Hepatocyte (in vitro differentiated cells): ENCODE data around the gene SRCIN1. TPM values are rescaled to one million over a fixed set of nuclear protein-coding genes. Genes with fewer than 3 reads are reported as not detected.

Source experiments
- DNase-seq: peaks from one replicate; pipeline ENCODE4 v3.0.0-alpha.2; 2016; ENCODE audit warnings: low spot score
- H2AFZ ChIP-seq: fragments of 200-600 bp; sonication (generic); 2 replicates; pipeline ENCODE4 v1.6.0; 2016; ENCODE audit warnings: antibody characterized with exemption, mild to moderate bottlenecking
- H3K27ac ChIP-seq: fragments of 200-600 bp; sonication (generic); 2 replicates; pipeline ENCODE4 v1.5.1; 2016; ENCODE audit warnings: mild to moderate bottlenecking
- H3K27me3 ChIP-seq: fragments of 200-600 bp; sonication (generic); 2 replicates; pipeline ENCODE4 v1.6.1; 2016
- H3K36me3 ChIP-seq: fragments of 200-600 bp; sonication (generic); replicated peaks from 2 replicates; pipeline ENCODE4 v1.5.1; 2016; ENCODE audit warnings: low read depth; ENCODE audit not compliant: insufficient read depth
- H3K4me1 ChIP-seq: fragments of 200-600 bp; sonication (generic); 2 replicates; pipeline ENCODE4 v1.5.1; 2016; ENCODE audit warnings: mild to moderate bottlenecking, moderate library complexity; ENCODE audit not compliant: insufficient read depth
- H3K4me2 ChIP-seq: fragments of 200-600 bp; sonication (generic); 2 replicates; pipeline ENCODE4 v1.6.0; 2016
- H3K4me3 ChIP-seq: fragments of 200-600 bp; sonication (generic); 2 replicates; pipeline ENCODE4 v1.5.1; 2016; ENCODE audit warnings: mild to moderate bottlenecking
- H3K79me2 ChIP-seq: fragments of 200-600 bp; sonication (generic); 2 replicates; pipeline ENCODE4 v1.6.0; 2017; ENCODE audit warnings: mild to moderate bottlenecking
- H3K9me2 ChIP-seq: fragments of 200-600 bp; sonication (generic); replicated peaks from 2 replicates; pipeline ENCODE4 v1.6.0; 2017; ENCODE audit warnings: mild to moderate bottlenecking; ENCODE audit not compliant: insufficient read depth
- H3K9me3 ChIP-seq: fragments of 200-600 bp; sonication (generic); 2 replicates; pipeline ENCODE4 v1.5.1; 2016; ENCODE audit warnings: low read depth, mild to moderate bottlenecking
- H4K20me1 ChIP-seq: fragments of 200-600 bp; sonication (generic); 2 replicates; pipeline ENCODE4 v1.6.0; 2016; ENCODE audit warnings: mild to moderate bottlenecking; ENCODE audit not compliant: insufficient read depth, poor library complexity, severe bottlenecking
- CTCF ChIP-seq: fragments of 200-600 bp; sonication (generic); IDR thresholded peaks from 2 replicates; pipeline ENCODE4 v1.5.1; 2016; ENCODE audit warnings: antibody characterized with exemption, mild to moderate bottlenecking; ENCODE audit not compliant: poor library complexity
- EZH2 ChIP-seq: fragments of 200-600 bp; sonication (generic); IDR thresholded peaks from 2 replicates; pipeline ENCODE4 v1.6.1; 2016; ENCODE audit warnings: antibody characterized with exemption, mild to moderate bottlenecking, borderline replicate concordance
- EZH2phosphoT487 ChIP-seq: fragments of 200-600 bp; sonication (generic); IDR thresholded peaks from one replicate; pipeline ENCODE4 v1.6.1; 2018; ENCODE audit warnings: antibody characterized with exemption, mild to moderate bottlenecking, low read depth, moderate library complexity; ENCODE audit not compliant: unreplicated experiment, severe bottlenecking
- WGBS: methylation state at CpG from one replicate; pipeline ENCODE4 v1.1.6; 2016; ENCODE audit warnings: low lambda C conversion rate; ENCODE audit errors: missing lambda C conversion rate; 5-methylcytosine and 5-hydroxymethylcytosine counted together
- polyA plus RNA-seq: library from polyadenylated mRNA; unstranded; fragments of >200 nt; fragmentation: Nextera tagmentation; extraction: Ambion mirVana; gene quantifications from 2 replicates; pipeline ENCODE4 v1.2.1, GENCODE V29; 2016
- total RNA-seq: library from RNA; depleted of rRNA; stranded (reverse); fragments of >200 nt; gene quantifications from 2 replicates; pipeline ENCODE4 v1.2.3, GENCODE V29; 2014

The SRCIN1 gene
- total and polyA plus RNA-seq, 2 experiments from 2014 or later: 0.82 to 0.90 TPM

- Histone ChIP-seq H3K9me2 (no peaks in the 10 kb centered on the region), H3K36me3 (no peaks in the 10 kb centered on the region), H3K79me2 (no peaks in the 10 kb centered on the region), H3K9me3 (no peaks in the 10 kb centered on the region), H3K27me3 (no peaks in the 10 kb centered on the region), H4K20me1 (no peaks in the 10 kb centered on the region), H3K4me1 (no peaks in the 10 kb centered on the region), H3K4me2 (no peak overlapping the region), H3K27ac (no peak overlapping the region), H2AFZ (no peak overlapping the region), H3K4me3 (no peak overlapping the region)
- DNase-seq: no peak
- WGBS: 82% methylated on average over 19 of the region's 20 CpGs
- TF ChIP-seq EZH2 (no peak), CTCF (no peak), EZH2phosphoT487 (no peak)
Measured at GRCh38 chr17:38543403-38544174, 62.2 kb downstream of the SRCIN1 start.

- H3K27me3 ChIP-seq: no peaks in the 10 kb centered on the region
- WGBS: 88% methylated on average over 8 of the region's 8 CpGs
Measured at GRCh38 chr17:38542286-38542685, 63.5 kb downstream of the SRCIN1 start.

GRCh38 chr17:38541281-38541680 is 64.5 kb downstream of the SRCIN1 start:
- Histone ChIP-seq H3K4me3 (no peak overlapping the region), H4K20me1 (no peaks in the 10 kb centered on the region), H3K27me3 (no peaks in the 10 kb centered on the region), H2AFZ (no peak overlapping the region), H3K27ac (no peak overlapping the region), H3K4me1 (no peaks in the 10 kb centered on the region), H3K9me3 (no peaks in the 10 kb centered on the region), H3K9me2 (no peaks in the 10 kb centered on the region), H3K79me2 (no peaks in the 10 kb centered on the region), H3K36me3 (no peaks in the 10 kb centered on the region), H3K4me2 (no peak overlapping the region)
- 83% methylated on average over 11 of the region's 11 CpGs for WGBS
- no peak for DNase-seq
- TF ChIP-seq EZH2phosphoT487 (no peak), CTCF (no peak), EZH2 (no peak)

More at GRCh38 chr17:38542286-38542685, 63.5 kb downstream of the SRCIN1 start:
- H3K9me2 ChIP-seq: no peaks in the 10 kb centered on the region
- H3K9me3 ChIP-seq: no peaks in the 10 kb centered on the region
- TF ChIP-seq CTCF (no peak), EZH2 (no peak), EZH2phosphoT487 (no peak)
- H3K27ac ChIP-seq: no peak overlapping the region
- H4K20me1 ChIP-seq: no peaks in the 10 kb centered on the region
- H3K4me1 ChIP-seq: no peaks in the 10 kb centered on the region
- H3K36me3 ChIP-seq: no peaks in the 10 kb centered on the region
- H3K4me2 ChIP-seq: no peak overlapping the region
- no peak overlapping the region for H3K4me3 ChIP-seq
- DNase-seq: no peak
- H2AFZ ChIP-seq: no peak overlapping the region
- no peaks in the 10 kb centered on the region for H3K79me2 ChIP-seq
